ENCODE results near the gene FNDC7. TPM values are rescaled to one million over a fixed set of nuclear protein-coding genes. Genes with fewer than 3 reads are reported as not detected.

The FNDC7 gene
- total RNA-seq, 3 donors from 2014 or later: not detected

GRCh38 chr1:108742253-108742652, 29.5 kb downstream of the FNDC7 start:
- DNase-seq: no peak
- H3K27me3 Mint-ChIP-seq (ENCODE audit: low read depth): no peaks in the 10 kb centered on the region

GRCh38 chr1:108745980-108746381, 33.3 kb downstream of the FNDC7 start:
- peak overlapping the region; percentile 97 for H3K4me3 Mint-ChIP-seq
- peaks cover 11% of the 10 kb centered on the region for H3K36me3 Mint-ChIP-seq (ENCODE audit: insufficient read depth)
- no peaks in the 10 kb centered on the region for H3K27me3 Mint-ChIP-seq (ENCODE audit: low read depth)
- H3K4me1 Mint-ChIP-seq (ENCODE audit: low read depth): peaks cover 36% of the 10 kb centered on the region
- H3K9me3 Mint-ChIP-seq: no peaks in the 10 kb centered on the region
- DNase-seq (no peak), ATAC-seq (no peak)

More at GRCh38 chr1:108742253-108742652, 29.5 kb downstream of the FNDC7 start:
- Mint-ChIP-seq H3K9me3 (no peaks in the 10 kb centered on the region), H3K4me1 (ENCODE audit: low read depth) (peaks cover 4% of the 10 kb centered on the region), H3K36me3 (ENCODE audit: insufficient read depth) (no peaks in the 10 kb centered on the region), H3K4me3 (no peak overlapping the region)
- ATAC-seq: no peak

- Mint-ChIP-seq H3K4me1 (ENCODE audit: low read depth) (peaks cover 37% of the 10 kb centered on the region), H3K9me3 (no peaks in the 10 kb centered on the region), H3K36me3 (ENCODE audit: insufficient read depth) (peaks cover 11% of the 10 kb centered on the region), H3K27me3 (ENCODE audit: low read depth) (no peaks in the 10 kb centered on the region), H3K4me3 (peak within 1 kb of the TSS; percentile 97)
- DNase-seq (peak; percentile 100), ATAC-seq (peak; percentile 96 to 97)
Observed at GRCh38 chr1:108746382-108747170, 33.9 kb downstream of the FNDC7 start, which contains the start of gene STXBP3. TSS of gene STXBP3 (plus strand) at chr1:108746674. CDS start at chr1:108746738, 64 bp downstream.

GRCh38 chr1:108747171-108747850, 34.6 kb downstream of the FNDC7 start:
- DNase-seq: peak; percentile 7
- peak; percentile 6 to 16 for ATAC-seq
- Mint-ChIP-seq H3K9me3 (no peaks in the 10 kb centered on the region), H3K27me3 (ENCODE audit: low read depth) (no peaks in the 10 kb centered on the region), H3K4me1 (ENCODE audit: low read depth) (peaks cover 37% of the 10 kb centered on the region), H3K4me3 (peak overlapping the region; percentile 97), H3K36me3 (ENCODE audit: insufficient read depth) (peaks cover 11% of the 10 kb centered on the region)

- ATAC-seq (no peak), DNase-seq (no peak)
- Mint-ChIP-seq H3K36me3 (ENCODE audit: insufficient read depth) (peaks cover 16% of the 10 kb centered on the region), H3K4me3 (peak overlapping the region; percentile 38), H3K27me3 (ENCODE audit: low read depth) (no peaks in the 10 kb centered on the region), H3K9me3 (no peaks in the 10 kb centered on the region), H3K4me1 (ENCODE audit: low read depth) (peaks cover 40% of the 10 kb centered on the region)
Observed at GRCh38 chr1:108747898-108748297, 35.2 kb downstream of the FNDC7 start.

GRCh38 chr1:108749081-108749480, 36.4 kb downstream of the FNDC7 start:
- Mint-ChIP-seq H3K4me3 (peak overlapping the region; percentile 14), H3K4me1 (ENCODE audit: low read depth) (peaks cover 40% of the 10 kb centered on the region)

GRCh38 chr1:108750476-108751181, 37.9 kb downstream of the FNDC7 start:
- DNase-seq (no peak), ATAC-seq (no peak)
- Mint-ChIP-seq H3K4me3 (no peak overlapping the region), H3K4me1 (ENCODE audit: low read depth) (peaks cover 43% of the 10 kb centered on the region), H3K27me3 (ENCODE audit: low read depth) (no peaks in the 10 kb centered on the region), H3K36me3 (ENCODE audit: insufficient read depth) (peaks cover 23% of the 10 kb centered on the region), H3K9me3 (no peaks in the 10 kb centered on the region)

More at GRCh38 chr1:108749081-108749480, 36.4 kb downstream of the FNDC7 start:
- ATAC-seq (no peak), DNase-seq (no peak)
- Mint-ChIP-seq H3K9me3 (no peaks in the 10 kb centered on the region), H3K27me3 (ENCODE audit: low read depth) (no peaks in the 10 kb centered on the region), H3K36me3 (ENCODE audit: insufficient read depth) (peaks cover 19% of the 10 kb centered on the region)

GRCh38 chr1:108753363-108753762, 40.7 kb downstream of the FNDC7 start:
- ATAC-seq (no peak), DNase-seq (no peak)
- H3K4me1 Mint-ChIP-seq (ENCODE audit: low read depth): peaks cover 30% of the 10 kb centered on the region
- H3K27me3 Mint-ChIP-seq (ENCODE audit: low read depth): no peaks in the 10 kb centered on the region
- H3K36me3 Mint-ChIP-seq (ENCODE audit: insufficient read depth): peaks cover 27% of the 10 kb centered on the region
- H3K4me3 Mint-ChIP-seq: no peak overlapping the region
- H3K9me3 Mint-ChIP-seq: no peaks in the 10 kb centered on the region

- no peak for ATAC-seq
- peaks cover 4% of the 10 kb centered on the region for H3K4me1 Mint-ChIP-seq (ENCODE audit: low read depth)
- H3K4me3 Mint-ChIP-seq: no peak overlapping the region
- DNase-seq: no peak
- H3K9me3 Mint-ChIP-seq: no peaks in the 10 kb centered on the region
- peaks cover 23% of the 10 kb centered on the region for H3K36me3 Mint-ChIP-seq (ENCODE audit: insufficient read depth)
- no peaks in the 10 kb centered on the region for H3K27me3 Mint-ChIP-seq (ENCODE audit: low read depth)
Observed at GRCh38 chr1:108758796-108759195, 46.1 kb downstream of the FNDC7 start.

- Mint-ChIP-seq H3K4me3 (no peak overlapping the region), H3K4me1 (ENCODE audit: low read depth) (peaks cover 1% of the 10 kb centered on the region), H3K9me3 (no peaks in the 10 kb centered on the region), H3K36me3 (ENCODE audit: insufficient read depth) (peaks cover 31% of the 10 kb centered on the region), H3K27me3 (ENCODE audit: low read depth) (no peaks in the 10 kb centered on the region)
- ATAC-seq: no peak
- DNase-seq: no peak
Observed at GRCh38 chr1:108767115-108767514, 54.4 kb downstream of the FNDC7 start.

- H3K27me3 Mint-ChIP-seq (ENCODE audit: low read depth): no peaks in the 10 kb centered on the region
- ATAC-seq (no peak), DNase-seq (no peak)
- H3K36me3 Mint-ChIP-seq (ENCODE audit: insufficient read depth): peaks cover 31% of the 10 kb centered on the region
- no peaks in the 10 kb centered on the region for H3K9me3 Mint-ChIP-seq
- H3K4me3 Mint-ChIP-seq: no peak overlapping the region
- H3K4me1 Mint-ChIP-seq (ENCODE audit: low read depth): peaks cover 1% of the 10 kb centered on the region
Observed at GRCh38 chr1:108767708-108768107, 55.0 kb downstream of the FNDC7 start.

GRCh38 chr1:108777839-108778238, 65.1 kb downstream of the FNDC7 start:
- no peaks in the 10 kb centered on the region for H3K9me3 Mint-ChIP-seq
- ATAC-seq: no peak
- no peak overlapping the region for H3K4me3 Mint-ChIP-seq
- H3K4me1 Mint-ChIP-seq (ENCODE audit: low read depth): no peaks in the 10 kb centered on the region
- no peaks in the 10 kb centered on the region for H3K27me3 Mint-ChIP-seq (ENCODE audit: low read depth)
- DNase-seq: no peak
- peaks cover 47% of the 10 kb centered on the region for H3K36me3 Mint-ChIP-seq (ENCODE audit: insufficient read depth)

GRCh38 chr1:108779455-108779854, 66.7 kb downstream of the FNDC7 start:
- Mint-ChIP-seq H3K9me3 (peaks cover 12% of the 10 kb centered on the region), H3K4me1 (ENCODE audit: low read depth) (no peaks in the 10 kb centered on the region), H3K4me3 (no peak overlapping the region), H3K36me3 (ENCODE audit: insufficient read depth) (peaks cover 58% of the 10 kb centered on the region), H3K27me3 (ENCODE audit: low read depth) (no peaks in the 10 kb centered on the region)
- DNase-seq (no peak), ATAC-seq (no peak)

GRCh38 chr1:108780937-108781574, 68.3 kb downstream of the FNDC7 start:
- H3K27me3 Mint-ChIP-seq (ENCODE audit: low read depth): no peaks in the 10 kb centered on the region
- peaks cover 65% of the 10 kb centered on the region for H3K36me3 Mint-ChIP-seq (ENCODE audit: insufficient read depth)
- peaks cover 25% of the 10 kb centered on the region for H3K9me3 Mint-ChIP-seq
- ATAC-seq (no peak), DNase-seq (no peak)
- H3K4me3 Mint-ChIP-seq: no peak overlapping the region
- H3K4me1 Mint-ChIP-seq (ENCODE audit: low read depth): no peaks in the 10 kb centered on the region

Data from activated T-cell treated with anti-CD3 and anti-CD28 coated beads, Interleukin-2, amount 50 U/mL, for 4 hours (primary cell).